Measurements from ENCODE around the gene TMEM45A.

GRCh38 chr3:100578646-100579045 lies 86.2 kb downstream of the TMEM45A start:
- TF ChIP-seq CTCF (IDR thresholded peaks at IDR 0.05) (no peak), POLR2A (IDR thresholded peaks at IDR 0.05) (no peak)
